IPS-18c (cell line): ENCODE results near the gene BCL2L12.
A peak's percentile ranks its signal among the peaks of the same experiment; 100 is the strongest.

ENCODE experiments used
- H3K4me3 ChIP-seq: 2 replicates; pipeline ENCODE4 v1.7.0; 2013; ENCODE audit warnings: low read depth, mild to moderate bottlenecking, low read length, moderate library complexity; ENCODE audit not compliant: insufficient read depth
- H3K9me3 ChIP-seq: one replicate; pipeline ENCODE4 v1.6.1; 2013; ENCODE audit warnings: mild to moderate bottlenecking, low read length, moderate library complexity; ENCODE audit not compliant: control insufficient read depth, insufficient read depth

BCL2L12 gene

GRCh38 chr19:49689133-49690078, 23.7 kb downstream of the BCL2L12 start, which contains the start of gene ADM5:
Gene ADM5, plus strand, starts transcription at chr19:49689594. Its CDS starts 244 bp downstream, at chr19:49689838.
- H3K9me3 ChIP-seq = peaks cover 2% of the 10 kb centered on the region
- peak within 1 kb of the TSS; percentile 85 for H3K4me3 ChIP-seq

GRCh38 chr19:49690079-49690655, 24.4 kb downstream of the BCL2L12 start:
- Histone ChIP-seq H3K9me3 (peaks cover 2% of the 10 kb centered on the region), H3K4me3 (peak overlapping the region; percentile 85)

- peak within 1 kb of the TSS; percentile 85 for H3K4me3 ChIP-seq
- H3K9me3 ChIP-seq = peaks cover 2% of the 10 kb centered on the region
Observed at GRCh38 chr19:49690656-49691242, 25.0 kb downstream of the BCL2L12 start, which contains the start of gene CPT1C. Gene CPT1C, plus strand, starts transcription at chr19:49691116. Its CDS starts 1,137 bp downstream, at chr19:49692253.

GRCh38 chr19:49691243-49692146, 25.8 kb downstream of the BCL2L12 start:
- Histone ChIP-seq H3K4me3 (peak overlapping the region; percentile 85), H3K9me3 (peaks cover 2% of the 10 kb centered on the region)

GRCh38 chr19:49692147-49692506, 26.4 kb downstream of the BCL2L12 start:
- Histone ChIP-seq H3K9me3 (peaks cover 2% of the 10 kb centered on the region), H3K4me3 (peak overlapping the region; percentile 85)

- no peaks in the 10 kb centered on the region for H3K9me3 ChIP-seq
- H3K4me3 ChIP-seq = no peak overlapping the region
Observed at GRCh38 chr19:49696115-49696514, 30.4 kb downstream of the BCL2L12 start.

- Histone ChIP-seq H3K9me3 (no peaks in the 10 kb centered on the region), H3K4me3 (no peak overlapping the region)
Observed at GRCh38 chr19:49696865-49697264, 31.1 kb downstream of the BCL2L12 start.

- no peak overlapping the region for H3K4me3 ChIP-seq
- H3K9me3 ChIP-seq = no peaks in the 10 kb centered on the region
Observed at GRCh38 chr19:49699364-49699763, 33.6 kb downstream of the BCL2L12 start.

GRCh38 chr19:49700563-49700962, 34.8 kb downstream of the BCL2L12 start:
- H3K9me3 ChIP-seq = no peaks in the 10 kb centered on the region
- no peak overlapping the region for H3K4me3 ChIP-seq

GRCh38 chr19:49701271-49701786, 35.6 kb downstream of the BCL2L12 start:
- Histone ChIP-seq H3K9me3 (no peaks in the 10 kb centered on the region), H3K4me3 (no peak overlapping the region; the same call in 1 of the 2 replicates)

- Histone ChIP-seq H3K9me3 (no peaks in the 10 kb centered on the region), H3K4me3 (no peak overlapping the region)
Observed at GRCh38 chr19:49704888-49705642, 39.3 kb downstream of the BCL2L12 start.

GRCh38 chr19:49705919-49706318, 40.2 kb downstream of the BCL2L12 start:
- Histone ChIP-seq H3K4me3 (no peak overlapping the region), H3K9me3 (no peaks in the 10 kb centered on the region)

GRCh38 chr19:49710372-49710951, 44.7 kb downstream of the BCL2L12 start:
- Histone ChIP-seq H3K9me3 (no peaks in the 10 kb centered on the region), H3K4me3 (no peak overlapping the region)

- no peaks in the 10 kb centered on the region for H3K9me3 ChIP-seq
- H3K4me3 ChIP-seq = no peak overlapping the region
Observed at GRCh38 chr19:49712397-49712859, 46.7 kb downstream of the BCL2L12 start.

- H3K4me3 ChIP-seq = no peak overlapping the region
- no peaks in the 10 kb centered on the region for H3K9me3 ChIP-seq
Observed at GRCh38 chr19:49713236-49713845, 47.6 kb downstream of the BCL2L12 start.
